ENCODE data around the gene DOCK6.

- TF ChIP-seq CTCF (IDR thresholded peaks at IDR 0.05) (no peak), POLR2A (IDR thresholded peaks at IDR 0.05) (no peak)
Measured at GRCh38 chr19:11248852-11249251, 13.5 kb downstream of the DOCK6 start.
